ENCODE measurements around the gene L3HYPDH.

The L3HYPDH gene

DNA sequence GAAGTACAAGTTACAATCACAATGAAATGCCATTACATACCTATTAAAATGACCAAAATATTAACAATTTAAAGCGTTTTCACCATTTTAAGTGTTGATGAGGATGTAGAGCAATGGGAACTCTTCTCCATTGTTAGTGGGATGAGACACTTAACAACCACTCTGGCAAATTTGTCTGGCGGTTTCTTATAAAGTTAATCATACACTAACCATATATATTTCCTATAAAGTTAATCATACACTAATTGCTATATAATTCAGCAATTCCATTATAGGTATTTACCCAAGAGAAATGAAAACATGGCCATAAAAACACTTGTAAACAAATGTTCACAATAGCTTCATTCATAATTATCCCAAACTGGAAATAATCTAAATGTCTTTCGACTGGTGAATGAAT is 36.0 kb upstream of the L3HYPDH start:
- DNase-seq (ENCODE audit: low spot score): no peak
- Histone ChIP-seq H2BK120ac (ENCODE audit: low read depth, low read length) (no peak overlapping the region), H2BK12ac (ENCODE audit: low read length) (no peak overlapping the region), H3K27me3 (ENCODE audit: control insufficient read depth in 3 of 3, insufficient read depth in 3 of 3, low read depth in 1 of 3, low read length in 3 of 3) (no peaks in the 10 kb centered on the region), H3K27ac (replicated peaks; ENCODE audit: low read length) (no peak overlapping the region), H3K9me3 (replicated peaks in 1 of 2; ENCODE audit: control insufficient read depth in 2 of 2, insufficient read depth in 1 of 2, low read depth in 1 of 2, low read length in 2 of 2) (peaks cover 0 to 2% of the 10 kb centered on the region in 2 donors), H3K79me1 (ENCODE audit: low read depth, low read length) (no peaks in the 10 kb centered on the region), H2AK5ac (ENCODE audit: low read depth, low read length) (no peak overlapping the region), H3K18ac (ENCODE audit: low read length) (no peak overlapping the region), H4K91ac (ENCODE audit: low read depth, low read length, poor library complexity) (no peak overlapping the region), H4K8ac (ENCODE audit: low read depth, low read length) (no peak overlapping the region), H2AFZ (ENCODE audit: low read length) (no peak overlapping the region), H3K9ac (ENCODE audit: low read depth, low read length, poor library complexity) (no peak overlapping the region), H3K4me3 (ENCODE audit: low read length in 2 of 2) (no peak overlapping the region), H3K36me3 (replicated peaks in 1 of 2; ENCODE audit: control insufficient read depth in 2 of 2, insufficient read depth in 2 of 2, low read length in 2 of 2) (no peaks in the 10 kb centered on the region), H3K4me1 (ENCODE audit: control insufficient read depth in 2 of 2, insufficient read depth in 1 of 2, low read depth in 1 of 2, low read length in 2 of 2) (no peaks in the 10 kb centered on the region), H3K4me2 (ENCODE audit: insufficient read depth, low read length, poor library complexity, severe bottlenecking) (no peak overlapping the region), H3K23ac (ENCODE audit: low read depth, low read length, poor library complexity) (no peak overlapping the region), H2BK5ac (ENCODE audit: low read length) (no peak overlapping the region), H3K14ac (ENCODE audit: low read length) (no peak overlapping the region), H2BK15ac (ENCODE audit: low read length) (no peak overlapping the region), H3K4ac (ENCODE audit: low read length) (no peak overlapping the region)
- WGBS, 2 donors (ENCODE audit: extremely low coverage in 2 of 2, insufficient read length in 2 of 2, insufficient replicate concordance in 1 of 2): no CpG with 5 or more reads among the region's 3 CpGs

DNA sequence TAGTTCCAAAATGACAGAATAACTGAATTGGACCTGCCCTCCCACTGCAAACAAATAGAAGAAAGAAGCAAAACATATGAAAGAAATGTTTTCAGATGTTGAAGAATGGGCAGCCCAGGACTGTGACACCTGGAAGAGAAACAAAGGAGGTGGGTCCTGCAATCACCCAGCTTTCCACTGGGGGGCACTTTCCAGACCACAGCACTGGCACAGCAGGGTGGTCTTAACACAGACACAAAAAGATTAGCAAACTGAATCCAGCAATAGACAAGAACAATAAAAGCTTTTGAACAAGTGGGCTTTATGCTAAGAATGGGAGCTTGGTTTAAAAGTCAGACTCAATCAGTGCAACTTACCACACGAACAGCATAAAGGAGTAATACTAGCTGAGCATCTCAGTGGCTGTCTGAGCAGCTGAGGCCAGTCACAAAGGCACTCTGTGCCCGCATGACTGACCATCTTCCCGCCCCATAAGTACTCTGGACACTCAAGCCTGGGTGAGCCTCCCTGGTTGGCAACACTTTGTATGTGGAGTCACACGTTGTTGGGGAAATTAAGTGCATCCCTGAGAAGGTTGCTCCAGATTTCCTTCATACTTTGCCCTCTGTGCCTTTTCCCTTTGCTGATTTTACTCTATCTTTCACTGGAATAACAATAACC is 27.8 kb upstream of the L3HYPDH start:
- H3K9ac ChIP-seq (ENCODE audit: low read depth, low read length, poor library complexity): no peak overlapping the region
- H3K36me3 ChIP-seq (replicated peaks in 1 of 2; ENCODE audit: control insufficient read depth in 2 of 2, insufficient read depth in 2 of 2, low read length in 2 of 2): no peaks in the 10 kb centered on the region
- H2AK5ac ChIP-seq (ENCODE audit: low read depth, low read length): no peak overlapping the region
- H3K79me1 ChIP-seq (ENCODE audit: low read depth, low read length): peaks cover 1% of the 10 kb centered on the region
- H2BK120ac ChIP-seq (ENCODE audit: low read depth, low read length): no peak overlapping the region
- H3K9me3 ChIP-seq (replicated peaks in 1 of 2; ENCODE audit: control insufficient read depth in 2 of 2, insufficient read depth in 1 of 2, low read depth in 1 of 2, low read length in 2 of 2): no peaks in the 10 kb centered on the region
- H3K4me3 ChIP-seq (ENCODE audit: low read length in 2 of 2): no peak overlapping the region
- peak overlapping the region; percentile 0 for H3K18ac ChIP-seq (ENCODE audit: low read length)
- no peak overlapping the region for H3K4ac ChIP-seq (ENCODE audit: low read length)
- no peak overlapping the region for H3K14ac ChIP-seq (ENCODE audit: low read length)
- peak overlapping the region; percentile 7 for H2AFZ ChIP-seq (ENCODE audit: low read length)
- H2BK5ac ChIP-seq (ENCODE audit: low read length): no peak overlapping the region
- no CpG with 5 or more reads among the region's 4 CpGs for WGBS, 2 donors (ENCODE audit: extremely low coverage in 2 of 2, insufficient read length in 2 of 2, insufficient replicate concordance in 1 of 2)
- no peak overlapping the region for H3K4me2 ChIP-seq (ENCODE audit: insufficient read depth, low read length, poor library complexity, severe bottlenecking)
- no peak overlapping the region for H3K23ac ChIP-seq (ENCODE audit: low read depth, low read length, poor library complexity)
- no peak overlapping the region for H2BK15ac ChIP-seq (ENCODE audit: low read length)
- no peak overlapping the region for H4K91ac ChIP-seq (ENCODE audit: low read depth, low read length, poor library complexity)
- DNase-seq (ENCODE audit: low spot score): peak; percentile 66
- no peak overlapping the region for H2BK12ac ChIP-seq (ENCODE audit: low read length)
- no peaks in the 10 kb centered on the region for H3K27me3 ChIP-seq (ENCODE audit: control insufficient read depth in 3 of 3, insufficient read depth in 3 of 3, low read depth in 1 of 3, low read length in 3 of 3)
- H3K27ac ChIP-seq (replicated peaks; ENCODE audit: low read length): peak overlapping the region; percentile 7
- H4K8ac ChIP-seq (ENCODE audit: low read depth, low read length): no peak overlapping the region
- peaks cover 0 to 4% of the 10 kb centered on the region in 2 donors for H3K4me1 ChIP-seq (ENCODE audit: control insufficient read depth in 2 of 2, insufficient read depth in 1 of 2, low read depth in 1 of 2, low read length in 2 of 2)

DNA sequence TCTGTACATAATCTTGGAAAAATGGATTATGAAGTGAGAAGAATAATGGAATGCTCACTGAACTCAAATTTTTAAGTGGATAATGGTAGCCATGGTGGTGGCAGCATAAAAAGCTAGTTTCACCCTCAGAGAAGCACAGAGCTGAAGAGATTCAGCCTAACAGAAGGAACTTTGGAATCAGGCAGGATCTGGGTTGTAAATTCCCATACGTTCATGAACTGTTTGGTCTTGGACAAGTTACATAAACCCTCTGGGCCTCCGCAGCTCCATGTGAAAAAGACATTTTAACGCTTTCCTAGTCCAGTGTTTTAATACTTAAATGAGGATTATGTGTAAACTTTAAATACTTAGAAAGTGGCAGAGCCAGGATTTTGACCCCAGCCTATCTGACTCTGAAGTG is 26.8 kb upstream of the L3HYPDH start:
- Histone ChIP-seq H4K91ac (ENCODE audit: low read depth, low read length, poor library complexity) (no peak overlapping the region), H2BK5ac (ENCODE audit: low read length) (no peak overlapping the region), H2AK5ac (ENCODE audit: low read depth, low read length) (no peak overlapping the region), H3K4me3 (ENCODE audit: low read length in 2 of 2) (no peak overlapping the region), H3K9me3 (replicated peaks in 1 of 2; ENCODE audit: control insufficient read depth in 2 of 2, insufficient read depth in 1 of 2, low read depth in 1 of 2, low read length in 2 of 2) (no peaks in the 10 kb centered on the region), H3K4ac (ENCODE audit: low read length) (no peak overlapping the region), H3K4me1 (ENCODE audit: control insufficient read depth in 2 of 2, insufficient read depth in 1 of 2, low read depth in 1 of 2, low read length in 2 of 2) (peaks cover 0 to 4% of the 10 kb centered on the region in 2 donors), H3K79me1 (ENCODE audit: low read depth, low read length) (peaks cover 1% of the 10 kb centered on the region), H2BK12ac (ENCODE audit: low read length) (no peak overlapping the region), H3K4me2 (ENCODE audit: insufficient read depth, low read length, poor library complexity, severe bottlenecking) (no peak overlapping the region), H2BK15ac (ENCODE audit: low read length) (no peak overlapping the region), H3K18ac (ENCODE audit: low read length) (no peak overlapping the region), H3K27me3 (ENCODE audit: control insufficient read depth in 3 of 3, insufficient read depth in 3 of 3, low read depth in 1 of 3, low read length in 3 of 3) (no peaks in the 10 kb centered on the region), H4K8ac (ENCODE audit: low read depth, low read length) (no peak overlapping the region), H3K9ac (ENCODE audit: low read depth, low read length, poor library complexity) (no peak overlapping the region), H2AFZ (ENCODE audit: low read length) (no peak overlapping the region), H3K36me3 (replicated peaks in 1 of 2; ENCODE audit: control insufficient read depth in 2 of 2, insufficient read depth in 2 of 2, low read length in 2 of 2) (no peaks in the 10 kb centered on the region), H2BK120ac (ENCODE audit: low read depth, low read length) (no peak overlapping the region), H3K27ac (replicated peaks; ENCODE audit: low read length) (no peak overlapping the region), H3K14ac (ENCODE audit: low read length) (no peak overlapping the region), H3K23ac (ENCODE audit: low read depth, low read length, poor library complexity) (no peak overlapping the region)
- DNase-seq (ENCODE audit: low spot score): no peak
- WGBS, 2 donors (ENCODE audit: extremely low coverage in 2 of 2, insufficient read length in 2 of 2, insufficient replicate concordance in 1 of 2): no CpG with 5 or more reads among the region's 3 CpGs

DNA sequence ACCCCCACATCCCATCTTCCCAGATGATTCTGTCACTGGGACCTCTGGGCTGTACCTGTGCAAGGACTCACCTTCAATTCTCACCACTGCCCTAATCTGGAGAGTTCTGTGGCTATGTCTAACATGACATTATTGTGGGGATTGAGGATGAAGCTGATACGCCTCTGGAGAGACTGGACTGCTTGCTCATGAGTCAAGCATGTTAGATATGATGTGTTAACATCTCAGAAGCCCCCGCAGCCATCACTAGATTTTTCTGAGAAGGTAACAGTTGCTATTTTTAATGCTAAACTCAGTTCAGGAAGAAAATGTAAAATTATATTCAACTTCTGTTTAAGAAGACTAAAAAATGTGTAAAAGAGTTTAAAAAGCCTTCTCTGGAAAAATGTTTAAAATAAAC is 25.8 kb upstream of the L3HYPDH start:
- Histone ChIP-seq H3K9ac (ENCODE audit: low read depth, low read length, poor library complexity) (no peak overlapping the region), H3K4ac (ENCODE audit: low read length) (no peak overlapping the region), H3K36me3 (replicated peaks in 1 of 2; ENCODE audit: control insufficient read depth in 2 of 2, insufficient read depth in 2 of 2, low read length in 2 of 2) (peaks cover 0 to under 1% of the 10 kb centered on the region in 2 donors), H3K4me3 (ENCODE audit: low read length in 2 of 2) (no peak overlapping the region), H2AK5ac (ENCODE audit: low read depth, low read length) (no peak overlapping the region), H3K27me3 (ENCODE audit: control insufficient read depth in 3 of 3, insufficient read depth in 3 of 3, low read depth in 1 of 3, low read length in 3 of 3) (no peaks in the 10 kb centered on the region), H2BK120ac (ENCODE audit: low read depth, low read length) (no peak overlapping the region), H4K91ac (ENCODE audit: low read depth, low read length, poor library complexity) (no peak overlapping the region), H3K9me3 (replicated peaks in 1 of 2; ENCODE audit: control insufficient read depth in 2 of 2, insufficient read depth in 1 of 2, low read depth in 1 of 2, low read length in 2 of 2) (no peaks in the 10 kb centered on the region), H3K18ac (ENCODE audit: low read length) (no peak overlapping the region), H4K8ac (ENCODE audit: low read depth, low read length) (no peak overlapping the region), H2BK12ac (ENCODE audit: low read length) (no peak overlapping the region), H2AFZ (ENCODE audit: low read length) (no peak overlapping the region), H3K4me2 (ENCODE audit: insufficient read depth, low read length, poor library complexity, severe bottlenecking) (no peak overlapping the region), H3K4me1 (ENCODE audit: control insufficient read depth in 2 of 2, insufficient read depth in 1 of 2, low read depth in 1 of 2, low read length in 2 of 2) (peaks cover 0 to 4% of the 10 kb centered on the region in 2 donors), H2BK15ac (ENCODE audit: low read length) (no peak overlapping the region), H3K23ac (ENCODE audit: low read depth, low read length, poor library complexity) (no peak overlapping the region), H2BK5ac (ENCODE audit: low read length) (no peak overlapping the region), H3K79me1 (ENCODE audit: low read depth, low read length) (peaks cover 1% of the 10 kb centered on the region), H3K14ac (ENCODE audit: low read length) (no peak overlapping the region), H3K27ac (replicated peaks; ENCODE audit: low read length) (no peak overlapping the region)
- no CpG with 5 or more reads among the region's 2 CpGs for WGBS, 2 donors (ENCODE audit: extremely low coverage in 2 of 2, insufficient read length in 2 of 2, insufficient replicate concordance in 1 of 2)
- DNase-seq (ENCODE audit: low spot score): no peak
